GM23338 (cell line): ENCODE measurements around the gene EXTL1.

ENCODE experiments used
- CREB1 ChIP-seq: fragments of 250-450 bp; sonication (Bioruptor Pico); IDR thresholded peaks from 2 replicates; pipeline ENCODE4 v1.5.0; 2020; ENCODE audit warnings: low read depth, mild to moderate bottlenecking, moderate library complexity
- CTCF ChIP-seq, 2 experiments: fragments of 200-600 bp in 1 of 2; sonication (generic) in 1 of 2; conservative IDR thresholded peaks; 2 replicates each; pipeline versions ENCODE4 v1.5.1 to v1.6.1; 2016 to 2017; ENCODE audit warnings: antibody characterized with exemption in 2 of 2, low read depth in 2 of 2, mild to moderate bottlenecking in 2 of 2, moderate library complexity in 1 of 2
- ETS1 ChIP-seq: IDR thresholded peaks from 2 replicates; pipeline ENCODE4 v1.6.1; 2016; ENCODE audit warnings: antibody characterized with exemption
- EZH2 ChIP-seq: fragments of 200-600 bp; sonication (generic); IDR thresholded peaks from one replicate; pipeline ENCODE4 v1.8.0; 2017; ENCODE audit warnings: antibody characterized with exemption, mild to moderate bottlenecking, low read depth; ENCODE audit not compliant: unreplicated experiment
- EZH2phosphoT487 ChIP-seq: fragments of 200-600 bp; sonication (generic); IDR thresholded peaks from one replicate; pipeline ENCODE4 v1.8.1; 2018; ENCODE audit warnings: antibody characterized with exemption; ENCODE audit not compliant: unreplicated experiment
- JUNB ChIP-seq: IDR thresholded peaks from one replicate; pipeline ENCODE4 v1.6.1; 2016; ENCODE audit warnings: antibody characterized with exemption; ENCODE audit not compliant: unreplicated experiment
- NANOG ChIP-seq: IDR thresholded peaks from 2 replicates; pipeline ENCODE4 v1.6.1; 2016; ENCODE audit warnings: antibody characterized with exemption, borderline replicate concordance
- POLR2AphosphoS5 ChIP-seq: IDR thresholded peaks from 2 replicates; pipeline ENCODE4 v1.6.1; 2016; ENCODE audit warnings: antibody characterized with exemption, low read depth
- ZNF462 ChIP-seq: fragments of 250-450 bp; sonication (Bioruptor Pico); IDR thresholded peaks from 2 replicates; pipeline ENCODE4 v1.5.0; 2020; ENCODE audit warnings: mild to moderate bottlenecking, moderate library complexity
- TF ChIP-seq, protein P1 (sequence below): IDR thresholded peaks from one replicate; pipeline ENCODE4 v1.6.1; 2018; ENCODE audit warnings: antibody characterized with exemption; ENCODE audit not compliant: unreplicated experiment

GRCh38 chr1:26031611-26032220 is 10.1 kb downstream of the EXTL1 start:
- TF ChIP-seq CTCF (conservative IDR thresholded peaks at IDR 0.05; ENCODE audit: low read depth in 2 of 2) (no peak), NANOG (no peak), POLR2AphosphoS5 (no peak), ZNF462 (no peak), JUNB (no peak), EZH2phosphoT487 (no peak), ETS1 (no peak), EZH2 (no peak), CREB1 (CRISPR knock-in tag) (no peak)
- TF ChIP-seq, protein P1, sequence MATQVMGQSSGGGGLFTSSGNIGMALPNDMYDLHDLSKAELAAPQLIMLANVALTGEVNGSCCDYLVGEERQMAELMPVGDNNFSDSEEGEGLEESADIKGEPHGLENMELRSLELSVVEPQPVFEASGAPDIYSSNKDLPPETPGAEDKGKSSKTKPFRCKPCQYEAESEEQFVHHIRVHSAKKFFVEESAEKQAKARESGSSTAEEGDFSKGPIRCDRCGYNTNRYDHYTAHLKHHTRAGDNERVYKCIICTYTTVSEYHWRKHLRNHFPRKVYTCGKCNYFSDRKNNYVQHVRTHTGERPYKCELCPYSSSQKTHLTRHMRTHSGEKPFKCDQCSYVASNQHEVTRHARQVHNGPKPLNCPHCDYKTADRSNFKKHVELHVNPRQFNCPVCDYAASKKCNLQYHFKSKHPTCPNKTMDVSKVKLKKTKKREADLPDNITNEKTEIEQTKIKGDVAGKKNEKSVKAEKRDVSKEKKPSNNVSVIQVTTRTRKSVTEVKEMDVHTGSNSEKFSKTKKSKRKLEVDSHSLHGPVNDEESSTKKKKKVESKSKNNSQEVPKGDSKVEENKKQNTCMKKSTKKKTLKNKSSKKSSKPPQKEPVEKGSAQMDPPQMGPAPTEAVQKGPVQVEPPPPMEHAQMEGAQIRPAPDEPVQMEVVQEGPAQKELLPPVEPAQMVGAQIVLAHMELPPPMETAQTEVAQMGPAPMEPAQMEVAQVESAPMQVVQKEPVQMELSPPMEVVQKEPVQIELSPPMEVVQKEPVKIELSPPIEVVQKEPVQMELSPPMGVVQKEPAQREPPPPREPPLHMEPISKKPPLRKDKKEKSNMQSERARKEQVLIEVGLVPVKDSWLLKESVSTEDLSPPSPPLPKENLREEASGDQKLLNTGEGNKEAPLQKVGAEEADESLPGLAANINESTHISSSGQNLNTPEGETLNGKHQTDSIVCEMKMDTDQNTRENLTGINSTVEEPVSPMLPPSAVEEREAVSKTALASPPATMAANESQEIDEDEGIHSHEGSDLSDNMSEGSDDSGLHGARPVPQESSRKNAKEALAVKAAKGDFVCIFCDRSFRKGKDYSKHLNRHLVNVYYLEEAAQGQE, result no peak
